ENCODE measurements around the gene ELAVL1. TPM values are rescaled to one million over a fixed set of nuclear protein-coding genes. Genes with fewer than 3 reads are reported as not detected.

ELAVL1 gene
- polyA plus RNA-seq, 1 donor from 2014 or later: 19.1 TPM

GRCh38 chr19:7989071-7989575 lies 16.3 kb downstream of the ELAVL1 start:
- Histone ChIP-seq H3K27ac (ENCODE audit: low read length) (no peak overlapping the region), H3K79me2 (replicated peaks; ENCODE audit: insufficient read depth, low read length) (peaks cover 24% of the 10 kb centered on the region), H2AFZ (ENCODE audit: low read depth, low read length) (no peak overlapping the region), H3K27me3 (ENCODE audit: insufficient read depth, low read depth, low read length) (no peaks in the 10 kb centered on the region), H3F3A (ENCODE audit: insufficient read depth, low read length, poor library complexity, severe bottlenecking) (no peaks in the 10 kb centered on the region), H4K20me1 (ENCODE audit: insufficient read depth) (no peaks in the 10 kb centered on the region), H3K4me3 (ENCODE audit: low read length) (no peak overlapping the region), H3K4me2 (ENCODE audit: low read length) (no peak overlapping the region), H3K9ac (ENCODE audit: low read length) (no peak overlapping the region), H3K9me3 (ENCODE audit: low read length) (no peaks in the 10 kb centered on the region), H3K9me2 (ENCODE audit: insufficient read depth, low read length) (no peaks in the 10 kb centered on the region), H3K36me3 (ENCODE audit: insufficient read depth, low read length) (no peaks in the 10 kb centered on the region)
- TF ChIP-seq TAF1 (IDR thresholded peaks at IDR 0.05; ENCODE audit: low read depth) (no peak), CTCF (IDR thresholded peaks at IDR 0.05; ENCODE audit: poor library complexity, severe bottlenecking) (no peak), MXI1 (conservative IDR thresholded peaks at IDR 0.05; ENCODE audit: poor library complexity, severe bottlenecking) (no peak), SMC3 (conservative IDR thresholded peaks at IDR 0.05; ENCODE audit: poor library complexity) (no peak), EZH2 (IDR thresholded peaks at IDR 0.05; ENCODE audit: borderline replicate concordance, insufficient read depth, low read length, poor library complexity, severe bottlenecking) (no peak), POLR2AphosphoS5 (IDR thresholded peaks at IDR 0.05) (no peak), REST (IDR thresholded peaks at IDR 0.05; ENCODE audit: borderline replicate concordance) (no peak)

- no peak overlapping the region for H3K4me3 ChIP-seq (ENCODE audit: low read length)
- H3K9me2 ChIP-seq (ENCODE audit: insufficient read depth, low read length): no peaks in the 10 kb centered on the region
- H4K20me1 ChIP-seq (ENCODE audit: insufficient read depth): no peaks in the 10 kb centered on the region
- H3K9ac ChIP-seq (ENCODE audit: low read length): no peak overlapping the region
- H3K79me2 ChIP-seq (replicated peaks; ENCODE audit: insufficient read depth, low read length): peaks cover 15% of the 10 kb centered on the region
- H3F3A ChIP-seq (ENCODE audit: insufficient read depth, low read length, poor library complexity, severe bottlenecking): no peaks in the 10 kb centered on the region
- no peaks in the 10 kb centered on the region for H3K9me3 ChIP-seq (ENCODE audit: low read length)
- no peak overlapping the region for H3K4me2 ChIP-seq (ENCODE audit: low read length)
- TF ChIP-seq EP300 (conservative IDR thresholded peaks at IDR 0.05; ENCODE audit: poor library complexity, severe bottlenecking) (no peak), REST (IDR thresholded peaks at IDR 0.05; ENCODE audit: borderline replicate concordance) (no peak), RAD21 (conservative IDR thresholded peaks at IDR 0.05) (no peak), TAF1 (IDR thresholded peaks at IDR 0.05; ENCODE audit: low read depth) (no peak), POLR2AphosphoS5 (IDR thresholded peaks at IDR 0.05) (no peak), MXI1 (conservative IDR thresholded peaks at IDR 0.05; ENCODE audit: poor library complexity, severe bottlenecking) (no peak), EZH2 (IDR thresholded peaks at IDR 0.05; ENCODE audit: borderline replicate concordance, insufficient read depth, low read length, poor library complexity, severe bottlenecking) (no peak), SMC3 (conservative IDR thresholded peaks at IDR 0.05; ENCODE audit: poor library complexity) (no peak), CTCF (IDR thresholded peaks at IDR 0.05; ENCODE audit: poor library complexity, severe bottlenecking) (no peak)
- no peaks in the 10 kb centered on the region for H3K36me3 ChIP-seq (ENCODE audit: insufficient read depth, low read length)
- H3K27ac ChIP-seq (ENCODE audit: low read length): no peak overlapping the region
- H2AFZ ChIP-seq (ENCODE audit: low read depth, low read length): no peak overlapping the region
- no peaks in the 10 kb centered on the region for H3K27me3 ChIP-seq (ENCODE audit: insufficient read depth, low read depth, low read length)
Observed at GRCh38 chr19:7988307-7988706, 17.1 kb downstream of the ELAVL1 start.

All from neural cell (in vitro differentiated cells).